ENCODE data around the gene ZDHHC13.

DNA sequence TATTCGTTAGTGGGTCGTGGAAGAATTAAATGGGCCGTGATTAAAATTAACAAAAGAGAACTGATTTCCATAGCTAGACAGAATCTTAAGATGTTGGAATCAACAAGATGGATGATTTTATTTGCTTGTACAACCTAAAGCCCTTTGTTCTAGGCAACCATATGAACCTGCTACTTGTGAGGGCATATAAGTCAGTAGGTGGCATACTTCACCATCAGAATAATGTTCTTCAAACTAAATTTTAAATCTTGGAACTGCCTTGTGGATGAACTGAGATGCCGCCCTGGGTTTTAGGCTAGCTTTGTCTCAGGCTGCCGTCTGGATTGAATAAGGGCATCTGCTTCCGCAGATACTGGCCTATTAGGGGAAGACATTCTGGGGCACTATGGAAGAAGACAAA is 43.9 kb downstream of the ZDHHC13 start:
- TF ChIP-seq CTCF (IDR thresholded peaks at IDR 0.05; ENCODE audit: low read depth, low read length, missing input control) = no peak
- no peak for TF ChIP-seq JUND (IDR thresholded peaks at IDR 0.05)
- no peak for TF ChIP-seq RAD21 (IDR thresholded peaks at IDR 0.05)
- no peak for TF ChIP-seq TAF1 (conservative IDR thresholded peaks at IDR 0.05)
- no peak for TF ChIP-seq RXRA (IDR thresholded peaks at IDR 0.05)
- no peak for TF ChIP-seq GABPA (IDR thresholded peaks at IDR 0.05 in 1 of 2, conservative IDR thresholded peaks at IDR 0.05 in 1 of 2)
- TF ChIP-seq EGR1 (IDR thresholded peaks at IDR 0.05; ENCODE audit: low read depth in 2 of 2) = no peak
- TF ChIP-seq SP1 (IDR thresholded peaks at IDR 0.05) = no peak
- TF ChIP-seq, protein P1, sequence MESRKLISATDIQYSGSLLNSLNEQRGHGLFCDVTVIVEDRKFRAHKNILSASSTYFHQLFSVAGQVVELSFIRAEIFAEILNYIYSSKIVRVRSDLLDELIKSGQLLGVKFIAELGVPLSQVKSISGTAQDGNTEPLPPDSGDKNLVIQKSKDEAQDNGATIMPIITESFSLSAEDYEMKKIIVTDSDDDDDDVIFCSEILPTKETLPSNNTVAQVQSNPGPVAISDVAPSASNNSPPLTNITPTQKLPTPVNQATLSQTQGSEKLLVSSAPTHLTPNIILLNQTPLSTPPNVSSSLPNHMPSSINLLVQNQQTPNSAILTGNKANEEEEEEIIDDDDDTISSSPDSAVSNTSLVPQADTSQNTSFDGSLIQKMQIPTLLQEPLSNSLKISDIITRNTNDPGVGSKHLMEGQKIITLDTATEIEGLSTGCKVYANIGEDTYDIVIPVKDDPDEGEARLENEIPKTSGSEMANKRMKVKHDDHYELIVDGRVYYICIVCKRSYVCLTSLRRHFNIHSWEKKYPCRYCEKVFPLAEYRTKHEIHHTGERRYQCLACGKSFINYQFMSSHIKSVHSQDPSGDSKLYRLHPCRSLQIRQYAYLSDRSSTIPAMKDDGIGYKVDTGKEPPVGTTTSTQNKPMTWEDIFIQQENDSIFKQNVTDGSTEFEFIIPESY (IDR thresholded peaks at IDR 0.05) = no peak
- TF ChIP-seq, protein P2, sequence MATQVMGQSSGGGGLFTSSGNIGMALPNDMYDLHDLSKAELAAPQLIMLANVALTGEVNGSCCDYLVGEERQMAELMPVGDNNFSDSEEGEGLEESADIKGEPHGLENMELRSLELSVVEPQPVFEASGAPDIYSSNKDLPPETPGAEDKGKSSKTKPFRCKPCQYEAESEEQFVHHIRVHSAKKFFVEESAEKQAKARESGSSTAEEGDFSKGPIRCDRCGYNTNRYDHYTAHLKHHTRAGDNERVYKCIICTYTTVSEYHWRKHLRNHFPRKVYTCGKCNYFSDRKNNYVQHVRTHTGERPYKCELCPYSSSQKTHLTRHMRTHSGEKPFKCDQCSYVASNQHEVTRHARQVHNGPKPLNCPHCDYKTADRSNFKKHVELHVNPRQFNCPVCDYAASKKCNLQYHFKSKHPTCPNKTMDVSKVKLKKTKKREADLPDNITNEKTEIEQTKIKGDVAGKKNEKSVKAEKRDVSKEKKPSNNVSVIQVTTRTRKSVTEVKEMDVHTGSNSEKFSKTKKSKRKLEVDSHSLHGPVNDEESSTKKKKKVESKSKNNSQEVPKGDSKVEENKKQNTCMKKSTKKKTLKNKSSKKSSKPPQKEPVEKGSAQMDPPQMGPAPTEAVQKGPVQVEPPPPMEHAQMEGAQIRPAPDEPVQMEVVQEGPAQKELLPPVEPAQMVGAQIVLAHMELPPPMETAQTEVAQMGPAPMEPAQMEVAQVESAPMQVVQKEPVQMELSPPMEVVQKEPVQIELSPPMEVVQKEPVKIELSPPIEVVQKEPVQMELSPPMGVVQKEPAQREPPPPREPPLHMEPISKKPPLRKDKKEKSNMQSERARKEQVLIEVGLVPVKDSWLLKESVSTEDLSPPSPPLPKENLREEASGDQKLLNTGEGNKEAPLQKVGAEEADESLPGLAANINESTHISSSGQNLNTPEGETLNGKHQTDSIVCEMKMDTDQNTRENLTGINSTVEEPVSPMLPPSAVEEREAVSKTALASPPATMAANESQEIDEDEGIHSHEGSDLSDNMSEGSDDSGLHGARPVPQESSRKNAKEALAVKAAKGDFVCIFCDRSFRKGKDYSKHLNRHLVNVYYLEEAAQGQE (IDR thresholded peaks at IDR 0.05) = no peak
